Osteocyte (in vitro differentiated cells): ENCODE results near the gene CMC2. TPM values are rescaled to one million over a fixed set of nuclear protein-coding genes. Genes with fewer than 3 reads are reported as not detected.
A peak's percentile ranks its signal among the peaks of the same experiment; 100 is the strongest.

Experiments used
- DNase-seq: peaks from one replicate; pipeline ENCODE4 v3.0.0; 2021; ENCODE audit warnings: mixed read lengths; ENCODE audit not compliant: unreplicated experiment; ENCODE audit errors: extremely low spot score
- H3K27ac Mint-ChIP-seq: one replicate; pipeline ENCODE4 v1.8.0; 2021; ENCODE audit warnings: mild to moderate bottlenecking, mixed read lengths; ENCODE audit not compliant: unreplicated experiment
- H3K27me3 Mint-ChIP-seq: one replicate; pipeline ENCODE4 v1.8.0; 2021; ENCODE audit warnings: mixed read lengths; ENCODE audit not compliant: unreplicated experiment
- H3K36me3 Mint-ChIP-seq: one replicate; pipeline ENCODE4 v1.8.0; 2021; ENCODE audit warnings: mixed read lengths; ENCODE audit not compliant: unreplicated experiment
- H3K4me1 Mint-ChIP-seq: one replicate; pipeline ENCODE4 v1.8.0; 2021; ENCODE audit warnings: mixed read lengths; ENCODE audit not compliant: unreplicated experiment
- H3K4me3 Mint-ChIP-seq: one replicate; pipeline ENCODE4 v1.8.0; 2021; ENCODE audit warnings: mild to moderate bottlenecking, moderate library complexity, mixed read lengths; ENCODE audit not compliant: unreplicated experiment
- H3K9me3 Mint-ChIP-seq: one replicate; pipeline ENCODE4 v1.8.0; 2021; ENCODE audit warnings: mixed read lengths; ENCODE audit not compliant: unreplicated experiment
- CTCF ChIP-seq: fragments of 200-600 bp; sonication (generic); IDR thresholded peaks from 2 replicates; pipeline ENCODE4 v1.5.0; 2021; ENCODE audit warnings: antibody characterized with exemption, mild to moderate bottlenecking, moderate library complexity
- total RNA-seq: library from RNA; stranded (reverse); gene quantifications from 2 replicates; pipeline ENCODE4 v1.2.1, GENCODE V29; 2021

Gene CMC2
- total RNA-seq, 1 donor from 2014 or later, result 42.2 TPM

- no peak for DNase-seq
- H3K9me3 Mint-ChIP-seq, result no peaks in the 10 kb centered on the region
Measured at GRCh38 chr16:81040131-81040530, 33.4 kb upstream of the CMC2 start.

GRCh38 chr16:81036751-81037350, 30.2 kb upstream of the CMC2 start:
- Mint-ChIP-seq H3K27ac (peak overlapping the region; percentile 66), H3K27me3 (no peaks in the 10 kb centered on the region), H3K4me3 (peak overlapping the region; percentile 83), H3K36me3 (peaks cover 5% of the 10 kb centered on the region), H3K4me1 (peaks cover 18% of the 10 kb centered on the region), H3K9me3 (no peaks in the 10 kb centered on the region)
- TF ChIP-seq CTCF, result no peak
- peak; percentile 30 for DNase-seq

More at GRCh38 chr16:81040131-81040530, 33.4 kb upstream of the CMC2 start:
- Mint-ChIP-seq H3K27me3 (no peaks in the 10 kb centered on the region), H3K4me3 (no peak overlapping the region), H3K36me3 (peaks cover 36% of the 10 kb centered on the region), H3K27ac (no peak overlapping the region), H3K4me1 (peaks cover 18% of the 10 kb centered on the region)
- no peak for TF ChIP-seq CTCF

GRCh38 chr16:81035975-81036750, 29.5 kb upstream of the CMC2 start:
- Mint-ChIP-seq H3K36me3 (no peaks in the 10 kb centered on the region), H3K4me3 (peak overlapping the region; percentile 83), H3K27me3 (no peaks in the 10 kb centered on the region), H3K4me1 (peaks cover 18% of the 10 kb centered on the region), H3K27ac (peak overlapping the region; percentile 66), H3K9me3 (no peaks in the 10 kb centered on the region)
- no peak for DNase-seq
- no peak for TF ChIP-seq CTCF

- peak within 1 kb of the TSS; percentile 83 for H3K4me3 Mint-ChIP-seq
- peak; percentile 95 for DNase-seq
- peak; percentile 100 for TF ChIP-seq CTCF
- H3K4me1 Mint-ChIP-seq, result peaks cover 18% of the 10 kb centered on the region
- no peaks in the 10 kb centered on the region for H3K9me3 Mint-ChIP-seq
- no peaks in the 10 kb centered on the region for H3K36me3 Mint-ChIP-seq
- no peaks in the 10 kb centered on the region for H3K27me3 Mint-ChIP-seq
- peak within 1 kb of the TSS; percentile 66 for H3K27ac Mint-ChIP-seq
Measured at GRCh38 chr16:81035398-81035974, 28.8 kb upstream of the CMC2 start, which contains the start of gene ATMIN. ATMIN (plus strand) TSS chr16:81035842; CDS start chr16:81035871, 29 bp downstream.
